GM12878 (cell line): ENCODE measurements around the gene BTG2. TPM values are rescaled to one million over a fixed set of nuclear protein-coding genes. Genes with fewer than 3 reads are reported as not detected.

Experiments
- ATF7 ChIP-seq: fragments of 450-650 bp; IDR thresholded peaks from 2 replicates; pipeline ENCODE4 v1.6.1; 2016; ENCODE audit warnings: low read depth, mild to moderate bottlenecking
- BMI1 ChIP-seq: fragments of 450-650 bp; IDR thresholded peaks from 2 replicates; pipeline ENCODE4 v1.6.1; 2016; ENCODE audit warnings: mild to moderate bottlenecking, moderate library complexity, borderline replicate concordance
- CREM ChIP-seq: IDR thresholded peaks from 2 replicates; pipeline ENCODE4 v1.6.1; 2014; ENCODE audit warnings: antibody characterized with exemption, low read depth
- EED ChIP-seq: sonication (generic); IDR thresholded peaks from 2 replicates; pipeline ENCODE4 v1.6.1; 2016; ENCODE audit warnings: antibody characterized with exemption, low read depth
- ESRRA ChIP-seq: IDR thresholded peaks from 2 replicates; pipeline ENCODE4 v1.6.1; 2012; ENCODE audit warnings: mild to moderate bottlenecking, low read length, improper control_type of control experiment
- FOXM1 ChIP-seq: IDR thresholded peaks from 2 replicates; pipeline ENCODE4 v1.6.1; 2012; ENCODE audit warnings: low read depth, mild to moderate bottlenecking, inconsistent platforms, low read length, moderate library complexity
- HDAC2 ChIP-seq: fragments of 200-600 bp; sonication (generic); IDR thresholded peaks from 2 replicates; pipeline ENCODE4 v1.6.1; 2017
- IKZF2 ChIP-seq, 2 experiments: fragments of 450-650 bp; IDR thresholded peaks; 2 replicates each; pipeline ENCODE4 v1.6.1; 2017; ENCODE audit warnings: mild to moderate bottlenecking in 2 of 2, moderate library complexity in 2 of 2
- JUNB ChIP-seq: IDR thresholded peaks from 2 replicates; pipeline ENCODE4 v1.6.1; 2016; ENCODE audit warnings: antibody characterized with exemption, mild to moderate bottlenecking
- KAT2A ChIP-seq: conservative IDR thresholded peaks from 2 replicates; pipeline ENCODE4 v1.6.1; 2011; ENCODE audit warnings: low read depth, low read length; ENCODE audit not compliant: control insufficient read depth
- LARP7 ChIP-seq: fragments of 450-650 bp; IDR thresholded peaks from 2 replicates; pipeline ENCODE4 v1.6.1; 2017; ENCODE audit warnings: mild to moderate bottlenecking
- POLR2A ChIP-seq: IDR thresholded peaks from 2 replicates; pipeline ENCODE4 v1.6.1; 2011; ENCODE audit warnings: low read depth, mild to moderate bottlenecking, low read length
- POU2F2 ChIP-seq: IDR thresholded peaks from 3 replicates; pipeline ENCODE4 v1.6.1; 2011; ENCODE audit warnings: low read depth, mild to moderate bottlenecking, low read length, borderline replicate concordance
- RUNX3 ChIP-seq: IDR thresholded peaks from 2 replicates; pipeline ENCODE4 v1.6.1; 2012; ENCODE audit warnings: low read length, inconsistent platforms
- SIN3A ChIP-seq: IDR thresholded peaks from 2 replicates; pipeline ENCODE4 v1.6.1; 2012; ENCODE audit warnings: low read depth, low read length, improper control_type of control experiment
- SMC3 ChIP-seq: IDR thresholded peaks from 2 replicates; pipeline ENCODE4 v1.6.1; 2011; ENCODE audit warnings: low read length, improper control_type of control experiment, borderline replicate concordance
- STAT1 ChIP-seq: fragments of 450-650 bp; conservative IDR thresholded peaks from 2 replicates; pipeline ENCODE4 v1.6.1; 2014; ENCODE audit warnings: antibody characterized with exemption, mild to moderate bottlenecking
- TARDBP ChIP-seq: IDR thresholded peaks from 2 replicates; pipeline ENCODE4 v1.6.1; 2016; ENCODE audit warnings: borderline replicate concordance
- TCF12 ChIP-seq: IDR thresholded peaks from 2 replicates; pipeline ENCODE4 v1.6.1; 2011; ENCODE audit warnings: low read depth, mild to moderate bottlenecking, low read length
- TCF3 ChIP-seq: IDR thresholded peaks from 2 replicates; pipeline ENCODE4 v1.6.1; 2012; ENCODE audit warnings: low read depth, mild to moderate bottlenecking, low read length, borderline replicate concordance; ENCODE audit not compliant: insufficient read depth
- ZBED1 ChIP-seq: IDR thresholded peaks from 2 replicates; pipeline ENCODE4 v1.6.1; 2016; ENCODE audit warnings: borderline replicate concordance
- ZNF217 ChIP-seq: fragments of 450-650 bp; IDR thresholded peaks from 2 replicates; pipeline ENCODE4 v1.6.1; 2017; ENCODE audit warnings: antibody characterized with exemption, mild to moderate bottlenecking
- ZNF24 ChIP-seq: fragments of 450-650 bp; IDR thresholded peaks from 2 replicates; pipeline ENCODE4 v1.6.1; 2017; ENCODE audit warnings: antibody characterized with exemption, mild to moderate bottlenecking
- polyA plus RNA-seq, 11 experiments: library from polyadenylated mRNA; depleted of rRNA in 4 of 11; unstranded in 6 of 11; stranded (reverse) in 5 of 11; fragments of >200 nt; fragmentation: Nextera tagmentation in 4 of 11; fragmentation: Illumina TruSeq in 1 of 11; extraction: Ambion mirVana in 4 of 11; extraction: Trizol in 1 of 11; gene quantifications; 1 replicate in 1 of 11; 2 replicates in 10 of 11; pipeline versions ENCODE4 v1.2.1 to v1.2.3, GENCODE V29; 2011 to 2016; ENCODE audit warnings: inconsistent platforms in 2 of 11, missing spikeins in 2 of 11, low read depth in 1 of 11
- total RNA-seq, 4 experiments: library from RNA; depleted of rRNA in 3 of 4; stranded (reverse); fragments of >200 nt in 3 of 4; fragmentation: Illumina TruSeq in 1 of 4; extraction: Trizol in 1 of 4; gene quantifications; 2 replicates each; pipeline versions ENCODE4 v1.2.1 to v1.2.3, GENCODE V29; 2013 to 2021
- TF ChIP-seq, protein P1 (sequence below): IDR thresholded peaks from 2 replicates; pipeline ENCODE4 v1.6.1; 2012; ENCODE audit warnings: mild to moderate bottlenecking, low read depth, low read length
- TF ChIP-seq, protein P2 (sequence below): fragments of 450-650 bp; IDR thresholded peaks from 2 replicates; pipeline ENCODE4 v1.6.1; 2016; ENCODE audit warnings: mild to moderate bottlenecking
- TF ChIP-seq, protein P3 (sequence below): IDR thresholded peaks from 2 replicates; pipeline ENCODE4 v1.6.1; 2012; ENCODE audit warnings: low read depth, low read length, improper control_type of control experiment
- TF ChIP-seq, protein P4 (sequence below): IDR thresholded peaks from 2 replicates; pipeline ENCODE4 v1.6.1; 2012; ENCODE audit warnings: low read depth, low read length, improper control_type of control experiment

The BTG2 gene
- total and polyA plus RNA-seq, 10 of the 15 experiments (the other 5 are each of a cell fraction or from before 2014, with no cell fraction given): 23.3 to 160 (median 98.1) TPM

DNA sequence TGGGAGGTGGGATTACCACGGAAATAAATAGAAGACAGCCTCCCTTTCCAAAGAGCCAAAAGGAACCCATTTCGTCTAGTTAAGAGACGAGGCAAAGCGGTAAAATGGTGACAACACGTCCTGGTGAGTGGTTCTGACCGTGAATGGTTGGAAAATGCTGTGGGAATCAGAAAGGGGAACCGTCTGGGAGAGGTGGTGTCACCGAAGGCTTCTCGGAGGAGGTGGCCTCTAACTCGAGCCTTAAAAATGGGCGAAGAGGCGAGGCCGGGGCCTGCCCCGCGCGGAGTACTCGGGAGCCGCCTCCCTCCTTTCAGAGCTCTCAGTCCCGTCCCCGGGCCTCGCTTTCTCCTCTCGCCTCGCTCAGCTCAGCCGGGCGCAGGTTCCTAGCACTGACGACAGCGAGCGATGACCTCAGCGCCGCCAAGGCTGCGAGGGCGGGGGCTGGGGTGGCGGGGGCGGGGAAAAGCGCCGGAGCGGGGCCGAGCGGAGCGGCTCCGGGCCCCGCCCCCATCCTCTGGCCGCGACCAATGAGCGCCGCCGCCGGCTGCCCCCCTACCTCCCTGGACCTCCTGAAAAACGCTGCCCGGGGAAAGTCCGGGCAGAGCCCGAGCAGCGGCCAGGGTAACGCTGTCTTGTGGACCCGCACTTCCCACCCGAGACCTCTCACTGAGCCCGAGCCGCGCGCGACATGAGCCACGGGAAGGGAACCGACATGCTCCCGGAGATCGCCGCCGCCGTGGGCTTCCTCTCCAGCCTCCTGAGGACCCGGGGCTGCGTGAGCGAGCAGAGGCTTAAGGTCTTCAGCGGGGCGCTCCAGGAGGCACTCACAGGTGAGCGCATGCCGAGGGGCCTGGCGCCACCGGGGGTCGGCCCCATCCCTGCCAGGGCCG is at the start of gene BTG2 (continued):
- TF ChIP-seq, protein P1, sequence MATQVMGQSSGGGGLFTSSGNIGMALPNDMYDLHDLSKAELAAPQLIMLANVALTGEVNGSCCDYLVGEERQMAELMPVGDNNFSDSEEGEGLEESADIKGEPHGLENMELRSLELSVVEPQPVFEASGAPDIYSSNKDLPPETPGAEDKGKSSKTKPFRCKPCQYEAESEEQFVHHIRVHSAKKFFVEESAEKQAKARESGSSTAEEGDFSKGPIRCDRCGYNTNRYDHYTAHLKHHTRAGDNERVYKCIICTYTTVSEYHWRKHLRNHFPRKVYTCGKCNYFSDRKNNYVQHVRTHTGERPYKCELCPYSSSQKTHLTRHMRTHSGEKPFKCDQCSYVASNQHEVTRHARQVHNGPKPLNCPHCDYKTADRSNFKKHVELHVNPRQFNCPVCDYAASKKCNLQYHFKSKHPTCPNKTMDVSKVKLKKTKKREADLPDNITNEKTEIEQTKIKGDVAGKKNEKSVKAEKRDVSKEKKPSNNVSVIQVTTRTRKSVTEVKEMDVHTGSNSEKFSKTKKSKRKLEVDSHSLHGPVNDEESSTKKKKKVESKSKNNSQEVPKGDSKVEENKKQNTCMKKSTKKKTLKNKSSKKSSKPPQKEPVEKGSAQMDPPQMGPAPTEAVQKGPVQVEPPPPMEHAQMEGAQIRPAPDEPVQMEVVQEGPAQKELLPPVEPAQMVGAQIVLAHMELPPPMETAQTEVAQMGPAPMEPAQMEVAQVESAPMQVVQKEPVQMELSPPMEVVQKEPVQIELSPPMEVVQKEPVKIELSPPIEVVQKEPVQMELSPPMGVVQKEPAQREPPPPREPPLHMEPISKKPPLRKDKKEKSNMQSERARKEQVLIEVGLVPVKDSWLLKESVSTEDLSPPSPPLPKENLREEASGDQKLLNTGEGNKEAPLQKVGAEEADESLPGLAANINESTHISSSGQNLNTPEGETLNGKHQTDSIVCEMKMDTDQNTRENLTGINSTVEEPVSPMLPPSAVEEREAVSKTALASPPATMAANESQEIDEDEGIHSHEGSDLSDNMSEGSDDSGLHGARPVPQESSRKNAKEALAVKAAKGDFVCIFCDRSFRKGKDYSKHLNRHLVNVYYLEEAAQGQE: no peak
- TF ChIP-seq IKZF2 (IDR thresholded peaks at IDR 0.05) (0 out of 4 replicates have a peak, but pooled peaks of 1 of the 2 experiments have one; percentile 59), BMI1 (no peak), KAT2A (no peak), ZNF24 (0 out of 2 replicates have a peak, but pooled peaks have one; percentile 4), ZBED1 (0 out of 2 replicates have a peak, but pooled peaks have one; percentile 38), HDAC2 (no peak), ATF7 (peak; percentile 82), SIN3A (no peak), TARDBP (peak; percentile 34; the same call in 1 of the 2 replicates), ESRRA (peak; percentile 35; the same call in 1 of the 2 replicates), EED (no peak; the same call in 1 of the 2 replicates), STAT1 (peak; percentile 79; the same call in 1 of the 2 replicates), FOXM1 (no peak), JUNB (0 out of 2 replicates have a peak, but pooled peaks have one; percentile 25), POU2F2 (peak; percentile 97), CREM (peak; percentile 17), SMC3 (peak; percentile 5; the same call in 1 of the 2 replicates), ZNF217 (peak; percentile 69; the same call in 1 of the 2 replicates), POLR2A (peak; percentile 98), TCF12 (peak; percentile 43; the same call in 1 of the 2 replicates), LARP7 (peak; percentile 91), RUNX3 (peak; percentile 57), TCF3 (peak; percentile 90)
- TF ChIP-seq, protein P2, sequence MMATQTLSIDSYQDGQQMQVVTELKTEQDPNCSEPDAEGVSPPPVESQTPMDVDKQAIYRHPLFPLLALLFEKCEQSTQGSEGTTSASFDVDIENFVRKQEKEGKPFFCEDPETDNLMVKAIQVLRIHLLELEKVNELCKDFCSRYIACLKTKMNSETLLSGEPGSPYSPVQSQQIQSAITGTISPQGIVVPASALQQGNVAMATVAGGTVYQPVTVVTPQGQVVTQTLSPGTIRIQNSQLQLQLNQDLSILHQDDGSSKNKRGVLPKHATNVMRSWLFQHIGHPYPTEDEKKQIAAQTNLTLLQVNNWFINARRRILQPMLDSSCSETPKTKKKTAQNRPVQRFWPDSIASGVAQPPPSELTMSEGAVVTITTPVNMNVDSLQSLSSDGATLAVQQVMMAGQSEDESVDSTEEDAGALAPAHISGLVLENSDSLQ: peak; percentile 26; the same call in 1 of the 2 replicates
- TF ChIP-seq, protein P3, sequence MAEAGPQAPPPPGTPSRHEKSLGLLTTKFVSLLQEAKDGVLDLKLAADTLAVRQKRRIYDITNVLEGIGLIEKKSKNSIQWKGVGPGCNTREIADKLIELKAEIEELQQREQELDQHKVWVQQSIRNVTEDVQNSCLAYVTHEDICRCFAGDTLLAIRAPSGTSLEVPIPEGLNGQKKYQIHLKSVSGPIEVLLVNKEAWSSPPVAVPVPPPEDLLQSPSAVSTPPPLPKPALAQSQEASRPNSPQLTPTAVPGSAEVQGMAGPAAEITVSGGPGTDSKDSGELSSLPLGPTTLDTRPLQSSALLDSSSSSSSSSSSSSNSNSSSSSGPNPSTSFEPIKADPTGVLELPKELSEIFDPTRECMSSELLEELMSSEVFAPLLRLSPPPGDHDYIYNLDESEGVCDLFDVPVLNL: peak; percentile 37; the same call in 1 of the 2 replicates
- TF ChIP-seq, protein P4, sequence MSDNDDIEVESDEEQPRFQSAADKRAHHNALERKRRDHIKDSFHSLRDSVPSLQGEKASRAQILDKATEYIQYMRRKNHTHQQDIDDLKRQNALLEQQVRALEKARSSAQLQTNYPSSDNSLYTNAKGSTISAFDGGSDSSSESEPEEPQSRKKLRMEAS: peak; percentile 61; the same call in 1 of the 2 replicates
